Muscle layer of colon (tissue), 2 donors: Measurements from ENCODE around the gene DUSP19.
"Not testable (repeated sequence)": the region's sequence is repeated elsewhere in the genome, so short reads cannot be mapped to it uniquely, and the experiment has no call there.

Source experiments
- H3K27ac ChIP-seq: one replicate; pipeline ENCODE4 v1.7.0; 2013; ENCODE audit warnings: low read depth, mild to moderate bottlenecking, low read length, moderate library complexity
- H3K27me3 ChIP-seq, 2 donors: one replicate each; pipeline ENCODE4 v1.7.0; 2013; ENCODE audit warnings: low read length in 2 of 2, mild to moderate bottlenecking in 2 of 2; ENCODE audit not compliant: insufficient read depth in 2 of 2, control insufficient read depth in 1 of 2
- H3K36me3 ChIP-seq: one replicate; pipeline ENCODE4 v1.7.0; 2013; ENCODE audit warnings: mild to moderate bottlenecking, low read length; ENCODE audit not compliant: insufficient read depth
- H3K4me1 ChIP-seq: one replicate; pipeline ENCODE4 v1.7.0; 2013; ENCODE audit warnings: mild to moderate bottlenecking, low read length; ENCODE audit not compliant: insufficient read depth
- H3K4me3 ChIP-seq, 2 donors: one replicate each; pipeline ENCODE4 v1.7.0; 2013; ENCODE audit warnings: low read length in 2 of 2, low read depth in 1 of 2, mild to moderate bottlenecking in 1 of 2, moderate library complexity in 1 of 2
- H3K9ac ChIP-seq: one replicate; pipeline ENCODE4 v1.7.0; 2013; ENCODE audit warnings: low read length
- H3K9me3 ChIP-seq: one replicate; pipeline ENCODE4 v1.7.0; 2013; ENCODE audit warnings: mild to moderate bottlenecking, low read length
- donor health status: abdominal sarcoma.
- donor health status: Adenocarcinoma of cecum.

Gene DUSP19

DNA sequence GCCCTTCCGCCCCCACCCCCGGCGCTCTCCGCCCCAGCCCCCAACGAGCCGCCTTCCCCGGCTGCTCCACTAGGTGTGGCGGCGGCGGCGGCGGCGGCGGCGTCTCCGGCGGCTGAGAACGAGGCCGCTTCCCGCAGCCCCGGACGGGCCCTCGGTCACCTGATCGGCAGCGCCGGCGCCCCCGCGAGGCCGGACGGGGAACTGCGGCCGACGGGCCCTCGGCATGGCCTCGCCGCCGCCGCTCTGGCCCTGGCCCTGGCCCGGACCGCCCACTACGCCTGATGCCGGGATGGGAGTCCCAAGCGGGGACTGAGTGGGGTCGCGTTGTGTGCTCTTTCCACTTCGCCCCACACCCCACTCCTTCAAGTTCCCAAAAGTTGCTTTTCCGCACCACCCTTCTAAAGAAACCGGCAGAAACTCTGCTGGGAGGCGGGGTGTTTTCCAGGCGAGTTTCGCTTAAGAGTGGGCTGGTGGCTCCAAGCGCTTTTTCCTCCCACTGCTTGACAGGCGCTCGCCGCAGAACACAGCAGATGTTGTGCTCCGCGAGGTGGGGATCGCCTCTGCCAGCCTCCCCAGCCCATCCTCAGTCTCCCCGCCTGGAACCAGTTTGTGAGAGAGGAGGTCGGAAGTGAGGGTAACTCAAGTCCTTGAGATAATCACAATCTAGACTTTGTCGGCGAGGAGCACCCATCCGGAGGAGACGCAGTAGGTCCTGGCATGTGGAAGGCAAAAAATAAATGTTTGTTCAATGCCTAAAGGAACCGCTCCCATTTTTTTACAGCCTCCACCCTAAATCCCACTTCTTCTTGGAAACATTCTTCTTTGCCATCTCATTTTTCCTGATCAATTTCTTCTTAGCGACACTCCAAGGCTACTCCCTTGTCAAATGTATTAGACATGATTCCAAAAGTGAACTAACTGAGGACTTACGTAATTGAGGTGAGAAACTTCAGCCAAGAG lies 39.9 kb upstream of the DUSP19 start, which contains the start of gene NCKAP1:
TSS of gene NCKAP1 (minus strand) at position 117 of the 960 bp plus-strand sequence. CDS start 358 bp downstream, outside the sequence.
- Histone ChIP-seq H3K36me3 (no peaks in the 10 kb centered on the region), H3K27me3 (no peaks in the 10 kb centered on the region), H3K4me1 (peaks cover 23% of the 10 kb centered on the region), H3K27ac (peak within 1 kb of the TSS; percentile 92), H3K9ac (peak within 1 kb of the TSS; percentile 95), H3K4me3 (peak within 1 kb of the TSS; percentile 89 to 96), H3K9me3 (no peaks in the 10 kb centered on the region)

DNA sequence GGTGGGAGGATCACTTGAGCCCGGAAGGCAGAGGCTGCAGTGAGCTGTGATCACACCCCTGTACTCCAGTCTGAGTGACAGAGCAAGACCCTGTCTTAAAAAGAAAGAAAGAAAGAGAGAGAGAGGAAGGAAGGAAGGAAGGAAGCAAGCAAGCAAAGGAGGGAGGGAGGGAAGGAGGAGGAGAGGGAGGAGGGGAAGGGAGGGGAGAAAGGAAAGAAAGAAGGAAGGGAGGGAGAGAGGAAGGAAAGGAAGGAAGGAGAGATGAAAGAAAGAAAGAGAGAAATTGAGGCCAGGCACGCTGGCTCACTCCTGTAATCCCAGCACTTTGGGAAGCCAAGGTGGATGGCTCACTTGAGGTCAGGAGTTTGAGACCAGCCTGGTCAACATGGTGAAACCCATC lies 37.9 kb upstream of the DUSP19 start:
- Histone ChIP-seq H3K4me3 (no peak overlapping the region), H3K4me1 (peaks cover 11% of the 10 kb centered on the region), H3K36me3 (no peaks in the 10 kb centered on the region), H3K27me3 (no peaks in the 10 kb centered on the region), H3K9me3 (no peaks in the 10 kb centered on the region), H3K9ac (no peak overlapping the region), H3K27ac (no peak overlapping the region)

DNA sequence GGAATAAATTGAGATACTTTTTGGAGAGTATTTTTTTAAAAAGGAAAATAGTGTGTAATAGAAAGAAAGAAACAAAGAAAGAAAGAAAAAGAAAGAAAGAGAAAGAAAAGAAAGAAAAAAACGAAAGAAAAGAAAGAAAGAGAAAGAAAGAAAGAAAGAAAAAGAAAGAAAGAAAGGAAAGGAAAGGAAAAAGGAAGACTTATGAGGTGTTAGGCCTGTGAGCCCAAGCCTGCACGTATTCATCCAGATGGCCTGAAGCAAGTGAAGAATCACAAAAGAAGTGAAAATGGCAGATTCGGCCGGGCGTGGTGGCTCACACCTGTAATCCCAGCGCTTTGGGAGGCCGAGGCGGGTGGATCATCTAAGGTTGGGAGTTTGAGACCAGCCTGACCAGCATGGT lies 35.0 kb upstream of the DUSP19 start:
- H3K36me3 ChIP-seq, H3K27ac ChIP-seq, H3K27me3 ChIP-seq, H3K4me3 ChIP-seq, H3K4me1 ChIP-seq, H3K9ac ChIP-seq, H3K9me3 ChIP-seq: not testable (repeated sequence)

DNA sequence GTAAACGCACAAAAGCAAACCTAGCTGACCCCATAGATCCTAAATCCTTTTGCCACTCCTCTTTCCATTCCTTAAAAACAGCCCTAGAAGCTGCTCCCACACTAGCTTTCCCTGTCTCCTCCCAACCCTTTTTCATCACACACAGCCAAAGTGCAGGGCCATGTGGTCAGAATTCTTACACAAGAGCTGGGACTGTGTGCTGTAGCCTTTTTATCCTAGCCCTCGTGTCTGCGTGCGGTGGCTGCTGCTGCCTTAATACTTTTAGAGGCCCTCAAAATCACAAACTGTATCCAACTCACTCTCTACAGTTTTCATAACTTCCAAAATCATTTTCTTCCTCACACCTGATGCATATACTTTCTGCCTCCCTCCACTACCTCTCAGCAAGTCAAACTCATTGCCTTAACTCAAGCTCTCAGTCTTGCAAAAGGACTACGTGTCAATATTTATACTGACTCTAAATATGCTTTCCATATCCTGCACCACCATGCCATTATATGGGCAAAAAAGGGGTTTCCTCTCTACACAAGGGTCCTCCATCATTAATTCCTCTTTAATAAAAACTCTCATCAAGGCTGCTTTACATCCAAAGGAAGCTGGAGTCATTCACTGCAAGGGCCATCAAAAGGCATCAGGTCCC lies 30.9 kb upstream of the DUSP19 start:
- H3K36me3 ChIP-seq, H3K9ac ChIP-seq, H3K4me1 ChIP-seq, H3K27me3 ChIP-seq, H3K27ac ChIP-seq, H3K4me3 ChIP-seq, H3K9me3 ChIP-seq: not testable (repeated sequence)

DNA sequence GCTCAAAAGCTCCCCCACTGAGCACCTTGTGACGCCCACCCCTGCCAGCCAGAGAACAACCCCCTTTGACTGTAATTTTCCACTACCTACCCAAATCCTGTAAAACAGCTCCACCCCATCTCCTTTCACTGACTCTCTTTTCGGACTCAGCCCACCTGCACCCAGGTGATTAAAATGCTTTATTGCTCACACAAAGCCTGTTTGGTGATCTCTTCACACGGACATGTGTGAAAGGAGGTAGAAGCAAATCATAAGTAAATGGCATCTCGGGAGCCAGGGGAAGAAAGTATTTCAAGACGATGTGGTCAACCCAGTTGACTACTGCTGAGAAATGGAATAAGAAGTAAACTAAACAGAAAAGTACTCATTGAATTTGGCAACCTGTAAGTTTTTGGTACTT lies 29.1 kb upstream of the DUSP19 start:
- no peaks in the 10 kb centered on the region for H3K36me3 ChIP-seq
- H3K4me3 ChIP-seq = no peak overlapping the region
- no peaks in the 10 kb centered on the region for H3K4me1 ChIP-seq
- no peak overlapping the region for H3K9ac ChIP-seq
- no peaks in the 10 kb centered on the region for H3K9me3 ChIP-seq
- no peaks in the 10 kb centered on the region for H3K27me3 ChIP-seq
- H3K27ac ChIP-seq = no peak overlapping the region

DNA sequence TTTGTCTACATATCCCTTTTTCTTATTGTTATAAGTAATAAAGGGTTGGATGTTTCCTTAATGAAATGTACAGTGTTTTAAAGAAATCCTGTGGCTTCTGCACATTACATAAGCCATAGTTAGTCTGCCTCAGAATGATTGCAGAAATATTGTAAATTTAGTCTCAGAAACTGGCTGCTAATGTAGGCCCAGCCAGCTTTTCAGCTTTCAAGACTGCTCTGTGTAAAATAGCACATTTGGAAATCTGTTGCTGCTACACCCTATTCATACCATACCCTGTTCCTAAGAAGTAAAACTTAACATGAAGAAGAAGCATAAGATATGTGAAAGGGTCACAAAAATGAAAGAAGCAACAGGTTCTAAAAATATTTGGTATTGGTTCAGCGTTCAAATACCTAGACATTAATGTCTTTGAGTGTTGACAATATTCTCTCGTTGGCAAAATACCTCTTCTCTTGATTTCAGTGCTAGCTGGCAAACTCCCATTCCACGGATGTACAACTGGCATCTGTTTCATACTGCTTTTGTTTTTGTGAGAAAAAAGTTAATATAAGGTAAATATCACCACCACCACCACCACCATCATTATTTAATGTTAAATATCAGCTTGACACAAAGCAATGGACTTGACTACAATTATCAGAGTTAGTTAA lies 21.1 kb upstream of the DUSP19 start:
- Histone ChIP-seq H3K9ac (no peak overlapping the region), H3K4me3 (no peak overlapping the region), H3K27ac (no peak overlapping the region)

DNA sequence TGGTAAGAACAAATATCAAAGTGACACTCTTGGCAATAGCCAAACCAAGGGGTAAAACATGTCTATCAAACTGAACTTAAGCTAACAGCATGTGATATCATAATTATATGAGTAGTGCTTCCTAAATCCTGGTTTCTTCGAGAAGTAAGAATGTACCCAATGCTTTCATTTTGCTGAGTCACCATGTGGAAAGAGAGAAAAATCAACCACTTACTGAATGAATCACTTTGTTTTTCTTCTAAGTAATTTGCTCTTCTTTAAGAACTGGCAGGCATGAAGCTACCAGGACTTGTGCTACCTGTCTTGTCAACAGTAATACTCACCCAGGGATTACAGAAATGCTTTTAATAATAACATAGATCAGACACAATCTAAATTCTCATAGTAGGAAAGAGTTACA lies 19.0 kb upstream of the DUSP19 start:
- H3K4me3 ChIP-seq = no peak overlapping the region
- no peak overlapping the region for H3K27ac ChIP-seq
- H3K36me3 ChIP-seq = no peaks in the 10 kb centered on the region

More for the DNA sequence above, 21.1 kb upstream of the DUSP19 start:
- Histone ChIP-seq H3K27me3 (no peaks in the 10 kb centered on the region), H3K9me3 (no peaks in the 10 kb centered on the region), H3K4me1 (no peaks in the 10 kb centered on the region), H3K36me3 (no peaks in the 10 kb centered on the region)

DNA sequence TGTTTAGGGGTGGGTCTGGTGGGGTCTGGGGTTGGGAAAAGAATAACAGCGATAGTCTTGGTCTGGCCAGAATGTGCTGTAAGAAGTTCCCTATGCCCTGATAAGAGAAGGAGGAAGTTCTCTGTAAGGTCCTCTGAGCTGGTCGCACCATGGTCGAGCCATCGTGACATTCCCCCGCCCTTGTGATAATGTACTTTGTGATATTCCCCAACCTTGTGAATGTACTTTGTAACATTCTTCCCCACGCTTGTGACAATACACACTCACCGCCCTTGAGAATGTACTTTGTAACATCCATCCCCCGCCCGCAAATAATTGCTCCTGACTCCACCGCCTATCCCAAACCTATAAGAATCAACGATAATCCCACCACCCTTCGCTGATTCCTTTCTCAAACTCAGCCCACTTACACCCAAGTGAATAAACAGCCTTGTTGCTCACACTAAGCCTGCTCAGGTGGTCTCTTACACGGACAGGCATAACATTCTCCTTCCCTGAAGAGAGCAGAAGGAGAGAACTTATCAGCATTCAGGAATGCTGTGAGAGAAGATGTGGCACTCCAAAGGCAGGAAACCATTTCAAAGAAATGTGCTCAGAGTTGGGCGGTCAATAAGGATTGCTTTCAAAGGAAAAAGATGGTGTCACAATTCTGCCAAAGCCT lies 17.8 kb upstream of the DUSP19 start:
- no peaks in the 10 kb centered on the region for H3K9me3 ChIP-seq
- H3K4me1 ChIP-seq = no peaks in the 10 kb centered on the region
- H3K4me3 ChIP-seq = no peak overlapping the region
- H3K27me3 ChIP-seq = no peaks in the 10 kb centered on the region
- H3K36me3 ChIP-seq = no peaks in the 10 kb centered on the region
- no peak overlapping the region for H3K27ac ChIP-seq
- H3K9ac ChIP-seq = no peak overlapping the region

More for the DNA sequence above, 19.0 kb upstream of the DUSP19 start:
- Histone ChIP-seq H3K9ac (no peak overlapping the region), H3K4me1 (no peaks in the 10 kb centered on the region), H3K9me3 (no peaks in the 10 kb centered on the region), H3K27me3 (no peaks in the 10 kb centered on the region)

DNA sequence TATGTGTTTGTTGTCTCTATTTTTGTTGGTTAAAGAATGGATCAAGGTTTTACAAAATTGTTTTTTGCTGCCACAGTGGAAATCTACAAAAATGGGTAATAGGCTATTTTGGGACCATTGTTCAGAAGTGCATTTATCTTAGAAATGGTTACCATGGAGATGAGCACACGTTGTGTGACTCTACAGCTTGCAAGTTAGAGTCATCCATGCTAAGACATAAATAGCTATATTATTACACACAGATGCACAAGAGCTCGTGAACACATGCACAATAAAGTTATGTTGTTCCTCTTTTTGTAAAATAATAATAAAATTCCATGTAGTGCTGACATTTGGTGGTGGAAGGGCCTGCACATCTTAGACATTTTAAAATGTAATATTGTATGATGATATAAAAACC lies 15.5 kb upstream of the DUSP19 start:
- no peak overlapping the region for H3K4me3 ChIP-seq
- H3K36me3 ChIP-seq = no peaks in the 10 kb centered on the region
- H3K27ac ChIP-seq = no peak overlapping the region
- H3K9me3 ChIP-seq = no peaks in the 10 kb centered on the region
- H3K4me1 ChIP-seq = no peaks in the 10 kb centered on the region
- no peaks in the 10 kb centered on the region for H3K27me3 ChIP-seq
- H3K9ac ChIP-seq = no peak overlapping the region

DNA sequence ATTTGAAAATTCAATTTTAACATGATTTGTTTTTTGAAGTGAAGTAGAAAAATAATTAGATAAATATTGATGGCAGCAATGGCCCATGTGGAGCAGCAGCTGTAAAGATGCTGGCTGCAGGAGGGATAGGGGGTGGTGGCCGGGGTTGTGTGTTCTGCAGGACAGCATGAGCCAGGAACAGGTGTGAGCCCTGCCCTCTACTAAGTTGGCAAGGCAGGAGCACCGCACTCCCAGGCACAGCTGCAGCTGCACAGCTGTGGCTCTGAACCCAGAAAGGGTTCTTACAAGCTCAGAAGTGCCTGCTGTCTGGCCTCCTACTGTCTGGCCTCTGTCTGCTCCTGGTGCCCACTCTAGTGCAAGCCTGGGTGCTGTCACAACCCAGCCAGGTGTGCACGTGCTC lies 10.0 kb upstream of the DUSP19 start:
- Histone ChIP-seq H3K4me1 (no peaks in the 10 kb centered on the region), H3K4me3 (no peak overlapping the region), H3K9ac (no peak overlapping the region), H3K9me3 (no peaks in the 10 kb centered on the region), H3K27ac (no peak overlapping the region), H3K36me3 (no peaks in the 10 kb centered on the region), H3K27me3 (no peaks in the 10 kb centered on the region)

DNA sequence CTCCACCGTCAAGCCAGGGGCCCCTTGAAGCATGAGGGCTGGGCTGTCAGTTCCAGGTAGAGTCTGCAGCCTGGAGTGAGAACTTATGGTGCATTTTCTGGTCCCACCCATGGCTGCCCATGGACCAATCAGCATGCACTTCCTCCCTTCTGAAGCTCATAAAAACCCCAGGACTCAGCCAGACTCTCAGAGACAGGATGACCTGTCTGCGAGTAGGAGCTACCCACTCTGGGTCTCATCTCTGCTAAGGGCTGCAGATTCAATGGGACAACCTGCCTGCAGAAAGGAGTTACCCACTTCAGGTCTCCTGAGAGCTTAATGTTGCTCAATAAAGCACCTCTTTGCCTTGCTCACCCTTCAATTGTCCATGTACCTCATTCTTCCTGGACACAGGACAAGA lies 9.4 kb upstream of the DUSP19 start:
- H3K4me3 ChIP-seq = no peak overlapping the region
- no peak overlapping the region for H3K27ac ChIP-seq
- H3K27me3 ChIP-seq = no peaks in the 10 kb centered on the region
- no peaks in the 10 kb centered on the region for H3K9me3 ChIP-seq
- H3K36me3 ChIP-seq = no peaks in the 10 kb centered on the region
- H3K4me1 ChIP-seq = no peaks in the 10 kb centered on the region
- H3K9ac ChIP-seq = no peak overlapping the region
